Stimulated activated CD4-positive, alpha-beta T cell treated with anti-CD3 and anti-CD28 coated beads, Interleukin-12 subunit alpha, Interleukin-12 subunit beta, amount 100 ng/mL, for 4 hours (primary cell): ENCODE measurements around the gene SLC30A9.

Source experiments
- DNase-seq: peaks from one replicate; pipeline ENCODE4 v3.0.0-alpha.2; 2020

The SLC30A9 gene

GRCh38 chr4:42008011-42008786 lies 17.9 kb downstream of the SLC30A9 start:
- no peak for DNase-seq

DNA sequence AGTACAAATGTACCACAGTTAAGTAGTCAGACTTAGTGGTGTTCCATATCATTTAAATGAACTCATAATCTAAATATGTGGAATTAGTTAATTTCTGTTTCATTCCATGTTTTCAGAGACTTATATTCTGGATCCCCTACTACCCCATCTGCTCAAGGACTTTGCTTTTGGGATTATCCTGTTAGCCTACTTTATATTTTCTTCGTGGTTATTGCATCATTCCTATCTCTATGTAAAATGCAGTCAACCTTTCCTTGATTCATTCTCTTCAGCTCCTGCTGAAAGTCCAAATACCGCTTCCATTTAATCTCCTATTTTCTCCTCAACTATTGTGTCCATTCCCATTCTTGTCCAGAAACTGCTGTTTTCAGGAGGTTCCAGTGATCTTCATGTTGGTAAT lies 25.1 kb downstream of the SLC30A9 start:
- no peak for DNase-seq

DNA sequence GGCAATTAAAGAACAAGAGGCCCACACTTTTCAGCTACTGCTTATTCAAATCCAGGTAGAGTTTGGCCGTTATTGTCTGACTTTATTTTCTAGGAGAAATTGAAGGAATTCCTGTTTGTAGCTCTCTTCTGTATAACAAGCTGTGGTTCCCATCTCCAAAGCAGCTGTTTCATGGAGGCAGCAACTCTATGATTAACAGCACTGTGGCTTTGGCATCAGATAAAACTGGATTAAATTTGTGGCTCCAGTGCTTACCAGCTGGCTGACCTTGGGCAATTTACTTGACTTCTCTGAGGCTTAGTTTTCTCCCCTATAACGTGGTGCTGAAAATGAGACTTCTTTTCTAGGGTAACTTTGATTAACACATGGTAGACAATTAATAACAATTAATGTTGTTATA lies 28.1 kb downstream of the SLC30A9 start:
- no peak for DNase-seq

- no peak for DNase-seq
These were observed 58.1 kb downstream of the SLC30A9 start for GRCh38 chr4:42048394-42048793.

DNA sequence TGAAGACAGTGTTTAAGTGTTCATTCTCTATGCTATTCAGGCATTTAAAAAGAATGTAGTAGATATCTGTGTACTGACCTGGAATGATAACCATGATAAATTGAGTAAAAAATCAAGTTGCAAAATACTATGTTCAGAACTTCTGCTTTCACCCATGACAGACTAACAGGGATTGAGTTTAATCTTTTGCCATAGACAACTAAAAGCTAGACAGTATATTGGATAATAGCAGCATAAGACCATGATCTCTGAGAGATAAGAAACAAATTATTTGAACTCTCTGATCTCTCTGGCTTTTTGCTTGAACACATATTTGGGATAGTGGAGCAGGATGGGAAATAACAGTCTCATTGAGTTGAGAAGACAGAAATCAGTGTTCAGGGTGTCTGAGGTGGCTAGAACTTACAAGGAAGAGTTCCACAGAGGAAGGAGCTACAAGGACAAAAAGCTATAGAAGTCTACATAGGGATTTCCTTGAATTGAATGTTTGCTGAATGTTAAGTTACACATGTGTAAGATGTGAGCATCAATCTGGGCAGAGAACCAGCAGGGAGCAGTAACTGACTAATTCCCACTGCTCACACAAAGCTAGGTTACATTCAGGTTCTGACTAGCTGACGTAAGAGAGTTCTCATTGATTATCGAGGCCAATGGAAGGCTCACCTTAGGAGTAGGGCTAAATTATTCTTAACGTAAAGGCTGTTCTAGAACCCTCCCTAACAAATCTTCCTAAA lies 60.4 kb downstream of the SLC30A9 start:
- no peak for DNase-seq

DNA sequence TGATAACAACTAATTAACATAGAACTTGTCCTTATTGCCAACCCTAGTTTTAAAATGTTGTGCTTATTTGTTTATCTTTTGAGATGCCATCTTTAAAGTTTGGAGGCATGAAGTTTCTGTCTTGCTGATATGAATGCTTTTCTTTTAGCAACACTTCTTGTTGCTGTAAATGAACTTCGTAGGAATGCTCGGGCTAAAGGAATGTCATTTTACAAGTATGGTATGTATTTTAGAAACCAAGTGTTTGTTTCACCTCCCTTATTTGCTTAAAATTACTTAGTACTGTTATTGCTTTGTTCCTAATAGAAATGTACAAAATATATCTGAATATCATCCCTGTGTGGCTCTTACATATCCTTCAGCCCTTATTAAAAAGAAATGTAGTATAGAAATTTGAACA lies 76.1 kb downstream of the SLC30A9 start:
- DNase-seq, result no peak

GRCh38 chr4:42067264-42067663 lies 76.9 kb downstream of the SLC30A9 start:
- no peak for DNase-seq

GRCh38 chr4:42070463-42070862 lies 80.1 kb downstream of the SLC30A9 start:
- no peak for DNase-seq

DNA sequence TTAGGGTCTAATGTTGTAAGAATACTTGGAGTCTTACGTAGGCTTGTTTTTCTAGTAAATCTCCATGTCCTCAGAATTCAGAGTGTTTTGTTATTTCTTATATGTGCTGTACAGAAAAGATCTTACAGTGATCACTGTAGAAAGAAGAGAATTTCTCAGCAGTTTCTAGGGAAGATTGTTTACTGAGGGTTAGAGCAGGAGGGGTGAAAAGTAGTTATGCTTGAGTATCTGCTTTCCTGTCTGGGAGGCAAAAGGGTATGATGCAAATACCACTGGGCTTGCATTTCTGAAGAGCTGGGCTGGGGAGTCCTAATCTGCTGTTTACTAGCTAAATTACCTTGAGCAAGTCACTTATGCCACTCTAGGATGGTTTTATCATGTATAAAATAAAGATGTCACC lies 84.0 kb downstream of the SLC30A9 start:
- no peak for DNase-seq

DNA sequence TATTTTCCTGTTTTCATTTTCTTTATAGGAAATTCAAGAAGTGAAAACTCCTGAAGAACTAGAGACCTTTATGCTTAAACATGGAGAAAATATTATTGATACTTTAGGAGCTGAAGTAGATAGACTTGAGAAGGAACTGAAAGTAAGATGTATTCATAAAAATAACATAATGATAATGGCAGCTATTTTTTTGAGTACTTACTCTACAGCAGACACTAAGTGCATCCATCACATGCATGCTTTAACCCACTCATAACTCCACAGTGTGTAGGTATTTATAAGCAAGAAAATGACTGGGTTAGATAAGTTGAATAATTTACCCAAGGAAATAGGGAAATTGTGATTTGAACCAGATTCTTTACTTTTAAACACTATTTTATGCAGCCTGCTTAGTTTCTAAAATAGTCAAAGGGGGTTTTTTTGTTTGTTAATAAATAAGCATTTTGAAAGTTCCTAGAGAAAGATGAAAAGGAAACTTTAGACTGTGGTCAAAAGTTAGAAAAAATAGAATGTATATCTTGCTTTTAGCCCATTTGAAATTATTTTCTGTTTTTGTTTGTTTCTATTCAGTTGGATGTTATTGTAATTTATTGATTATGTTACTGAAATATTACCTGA lies 88.0 kb downstream of the SLC30A9 start:
- no peak for DNase-seq

DNA sequence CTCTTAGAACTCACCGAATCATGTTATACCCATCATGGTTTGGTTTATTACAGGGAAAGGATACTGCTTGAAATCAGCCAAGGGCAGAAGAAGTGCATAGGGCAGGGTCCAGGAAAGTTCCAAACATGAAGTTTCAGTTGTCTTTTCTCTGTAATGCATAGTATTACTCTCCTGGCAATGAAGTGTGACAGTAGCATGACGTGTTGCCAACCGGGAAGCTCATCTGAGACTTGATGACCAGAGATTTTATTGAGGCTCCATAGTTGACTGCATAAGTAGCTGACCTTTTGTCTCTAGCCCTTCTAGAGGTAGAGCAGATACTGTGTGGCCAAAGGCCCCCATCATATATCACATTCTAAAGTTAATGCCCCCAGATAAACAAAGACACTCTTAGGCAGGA lies 90.0 kb downstream of the SLC30A9 start:
- DNase-seq, result no peak

- DNase-seq, result no peak
These were observed 93.5 kb downstream of the SLC30A9 start for GRCh38 chr4:42083816-42084215.

GRCh38 chr4:42088386-42088785 lies 98.1 kb downstream of the SLC30A9 start:
- no peak for DNase-seq

DNA sequence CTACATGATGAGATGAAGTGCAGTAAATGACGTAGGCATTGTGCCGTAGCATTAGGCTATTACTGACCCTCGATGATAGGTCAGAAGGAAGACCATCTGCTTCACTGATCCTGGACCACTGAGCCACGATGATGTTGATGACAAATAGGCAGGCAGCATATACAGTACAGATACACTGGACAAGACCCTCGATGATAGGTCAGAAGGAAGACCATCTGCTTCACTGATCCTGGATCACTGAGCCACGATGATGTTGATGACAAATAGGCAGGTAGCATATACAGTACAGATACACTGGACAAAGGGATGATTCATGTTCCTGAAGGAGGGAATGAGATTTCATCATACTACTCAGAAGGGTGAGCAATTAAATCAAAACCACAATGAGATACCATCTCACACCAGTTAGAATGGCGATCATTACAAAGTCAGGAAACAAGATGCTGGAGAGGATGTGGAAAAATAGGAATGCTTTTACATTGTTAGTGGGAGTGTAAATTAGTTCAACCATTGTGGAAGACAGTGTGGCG lies 111.2 kb downstream of the SLC30A9 start:
- DNase-seq, result no peak

DNA sequence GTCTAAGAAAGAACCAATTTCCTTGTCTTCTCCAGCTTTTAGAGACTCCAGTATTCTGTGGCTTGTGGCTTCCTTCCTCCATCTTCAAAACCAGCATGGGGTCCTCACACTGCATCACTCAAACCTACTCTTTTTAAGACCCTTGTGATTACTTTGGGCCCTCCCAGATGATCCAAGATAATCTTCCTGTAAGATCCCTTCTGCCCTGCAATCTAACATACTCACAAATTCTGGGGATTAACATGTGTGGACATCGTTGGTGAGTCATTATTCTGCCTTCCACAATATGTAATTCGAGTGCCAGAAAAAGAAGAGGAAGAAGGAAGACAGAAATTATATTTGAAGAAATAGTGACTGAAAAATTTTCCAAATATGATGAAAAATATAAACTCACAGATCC lies 114.2 kb downstream of the SLC30A9 start:
- DNase-seq, result no peak

- no peak for DNase-seq
These were observed 122.5 kb downstream of the SLC30A9 start for GRCh38 chr4:42112846-42113245.

DNA sequence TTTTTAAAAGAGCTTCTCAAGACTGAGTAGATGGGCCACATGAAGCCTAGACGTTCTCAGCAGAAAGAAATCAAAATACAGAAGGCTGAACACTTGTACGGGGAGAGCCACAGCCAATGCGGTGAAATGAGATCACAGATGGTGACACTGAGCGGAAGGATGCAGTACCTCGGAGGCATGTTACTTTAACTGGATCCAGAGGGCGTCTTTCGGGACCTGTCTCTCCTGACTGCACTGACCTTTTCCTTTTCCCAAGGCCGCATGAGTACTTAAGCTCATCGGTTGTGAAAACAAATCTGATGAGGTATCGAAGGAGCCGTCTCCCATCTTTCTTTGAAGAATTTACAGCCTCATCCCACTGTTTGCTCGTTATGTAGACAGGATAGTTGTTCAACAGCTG lies 129.6 kb downstream of the SLC30A9 start:
- no peak for DNase-seq

DNA sequence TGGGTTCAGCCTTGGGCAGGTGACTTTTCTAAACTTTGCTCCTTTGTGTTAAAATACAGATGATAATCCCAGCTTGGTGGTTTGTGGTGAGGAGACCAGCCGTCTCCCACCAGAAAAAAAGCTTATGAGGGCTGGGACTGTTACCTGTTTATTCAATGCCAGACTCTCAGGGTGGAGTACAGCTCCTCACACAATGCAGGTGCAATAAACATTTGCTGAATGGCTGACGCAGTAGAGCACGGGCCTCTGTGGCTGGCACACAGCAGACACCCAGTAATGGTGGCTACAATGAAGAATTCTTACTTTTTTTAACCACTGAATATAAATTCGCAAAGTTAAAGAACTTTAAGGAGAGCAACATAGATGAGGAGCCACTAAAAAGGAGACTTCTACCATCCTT lies 131.9 kb downstream of the SLC30A9 start:
- DNase-seq, result no peak

DNA sequence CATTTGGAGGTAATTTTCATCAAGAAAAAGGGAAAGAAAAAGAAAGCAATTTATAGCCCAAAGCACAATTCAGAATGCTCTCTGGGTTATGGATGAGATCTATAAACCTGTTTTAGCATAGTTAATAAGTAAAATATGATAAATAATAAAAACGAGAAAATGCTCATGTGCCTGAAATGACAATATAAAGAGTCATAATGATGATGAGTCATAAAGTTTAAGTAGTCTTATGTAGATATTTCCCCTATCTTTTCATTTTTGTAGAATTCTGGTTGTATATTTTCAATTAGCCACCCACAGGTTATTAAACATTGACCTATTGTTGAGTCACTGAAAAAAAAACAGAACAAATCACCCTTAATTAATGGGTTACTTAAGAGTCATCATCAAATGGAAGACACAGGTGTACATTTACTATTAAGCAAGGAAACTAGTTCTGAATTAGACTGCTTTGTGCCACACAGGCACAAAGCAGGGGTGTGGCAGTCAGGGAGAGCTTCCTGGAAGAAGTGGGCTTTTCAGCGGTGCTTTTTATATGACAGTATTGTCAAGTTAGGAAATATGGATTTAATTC lies 132.8 kb downstream of the SLC30A9 start:
- no peak for DNase-seq

- DNase-seq, result no peak
These were observed 141.8 kb downstream of the SLC30A9 start for GRCh38 chr4:42132099-42132498.

DNA sequence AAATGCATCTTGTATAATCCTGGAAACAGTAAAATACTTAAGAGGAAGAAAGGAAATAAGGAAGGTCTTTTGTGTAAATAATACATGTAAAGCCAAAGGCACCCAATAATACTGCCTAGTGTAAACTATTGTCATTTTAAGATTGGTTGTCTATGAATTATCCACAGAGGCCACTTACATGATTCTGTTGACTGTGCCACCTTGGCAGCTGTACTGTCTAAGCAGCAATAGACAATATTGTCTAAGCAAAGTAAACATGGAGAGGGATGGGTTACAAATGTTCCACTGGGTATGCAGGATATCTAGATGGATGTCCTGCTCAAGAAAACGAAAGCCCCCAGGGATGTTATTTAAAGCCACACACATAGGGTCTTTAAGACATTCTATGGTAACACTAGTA lies 142.7 kb downstream of the SLC30A9 start:
- no peak for DNase-seq

- DNase-seq, result no peak
These were observed 146.0 kb downstream of the SLC30A9 start for GRCh38 chr4:42136371-42136770.
